Memory B cell (primary cell): ENCODE data around the gene TTYH1.

ENCODE experiments used
- ATAC-seq: fragments of 150-1000 bp; cut with Tn5 transposase; 2 replicates; pipeline ENCODE4 v1.10.0; 2021; ENCODE audit warnings: low read depth, mild to moderate bottlenecking, moderate library complexity
- DNase-seq, 2 donors: peaks; one replicate each; pipeline ENCODE4 v3.0.0; 2022; ENCODE audit warnings: low spot score in 2 of 2
- H3K27ac Mint-ChIP-seq: one replicate; pipeline ENCODE4 v1.8.0; 2022; ENCODE audit warnings: mild to moderate bottlenecking, moderate library complexity, mixed read lengths
- H3K27me3 Mint-ChIP-seq: one replicate; pipeline ENCODE4 v1.8.0; 2022; ENCODE audit warnings: mixed read lengths
- H3K36me3 Mint-ChIP-seq: one replicate; pipeline ENCODE4 v1.8.0; 2022; ENCODE audit warnings: mild to moderate bottlenecking, mixed read lengths
- H3K4me1 Mint-ChIP-seq: one replicate; pipeline ENCODE4 v1.8.0; 2022; ENCODE audit warnings: mixed read lengths
- H3K4me3 Mint-ChIP-seq: one replicate; pipeline ENCODE4 v1.8.0; 2022; ENCODE audit warnings: mild to moderate bottlenecking, moderate library complexity, mixed read lengths
- H3K9me3 Mint-ChIP-seq: one replicate; pipeline ENCODE4 v1.8.0; 2022; ENCODE audit warnings: mixed read lengths

The TTYH1 gene

GRCh38 chr19:54451997-54452396, 36.7 kb downstream of the TTYH1 start:
- H3K36me3 Mint-ChIP-seq, result peaks cover 22% of the 10 kb centered on the region
- no peak overlapping the region for H3K4me3 Mint-ChIP-seq

GRCh38 chr19:54452626-54453025, 37.4 kb downstream of the TTYH1 start:
- no peak for DNase-seq
- Mint-ChIP-seq H3K36me3 (peaks cover 22% of the 10 kb centered on the region), H3K4me1 (peaks cover 25% of the 10 kb centered on the region), H3K27me3 (no peaks in the 10 kb centered on the region), H3K9me3 (no peaks in the 10 kb centered on the region), H3K4me3 (no peak overlapping the region), H3K27ac (no peak overlapping the region)
- no peak for ATAC-seq

More at GRCh38 chr19:54451997-54452396, 36.7 kb downstream of the TTYH1 start:
- DNase-seq (no peak), ATAC-seq (no peak)
- peaks cover 27% of the 10 kb centered on the region for H3K4me1 Mint-ChIP-seq
- H3K27ac Mint-ChIP-seq, result no peak overlapping the region
- H3K9me3 Mint-ChIP-seq, result no peaks in the 10 kb centered on the region
- H3K27me3 Mint-ChIP-seq, result no peaks in the 10 kb centered on the region

GRCh38 chr19:54453921-54454780, 38.9 kb downstream of the TTYH1 start:
- no peak for ATAC-seq
- Mint-ChIP-seq H3K4me1 (peaks cover 28% of the 10 kb centered on the region), H3K4me3 (no peak overlapping the region), H3K36me3 (peaks cover 35% of the 10 kb centered on the region), H3K27me3 (no peaks in the 10 kb centered on the region), H3K27ac (no peak overlapping the region), H3K9me3 (no peaks in the 10 kb centered on the region)
- no peak for DNase-seq

GRCh38 chr19:54454781-54455675, 39.8 kb downstream of the TTYH1 start:
- DNase-seq, result no peak
- Mint-ChIP-seq H3K27ac (peak overlapping the region; percentile 58), H3K36me3 (peaks cover 37% of the 10 kb centered on the region), H3K4me3 (no peak overlapping the region), H3K9me3 (no peaks in the 10 kb centered on the region), H3K27me3 (no peaks in the 10 kb centered on the region), H3K4me1 (peaks cover 23% of the 10 kb centered on the region)
- no peak for ATAC-seq

- ATAC-seq, result no peak
Measured at GRCh38 chr19:54455786-54456422, 40.6 kb downstream of the TTYH1 start.

GRCh38 chr19:54456423-54457373, 41.4 kb downstream of the TTYH1 start:
- Mint-ChIP-seq H3K36me3 (peaks cover 34% of the 10 kb centered on the region), H3K4me3 (no peak overlapping the region), H3K4me1 (peaks cover 16% of the 10 kb centered on the region), H3K27me3 (no peaks in the 10 kb centered on the region), H3K27ac (peak overlapping the region; percentile 58), H3K9me3 (no peaks in the 10 kb centered on the region)
- DNase-seq (no peak), ATAC-seq (peak; percentile 8)

More at GRCh38 chr19:54455786-54456422, 40.6 kb downstream of the TTYH1 start:
- Mint-ChIP-seq H3K4me3 (no peak overlapping the region), H3K36me3 (peaks cover 35% of the 10 kb centered on the region), H3K4me1 (peaks cover 18% of the 10 kb centered on the region), H3K9me3 (no peaks in the 10 kb centered on the region), H3K27ac (peak overlapping the region; percentile 58), H3K27me3 (no peaks in the 10 kb centered on the region)
- no peak for DNase-seq

- H3K27ac Mint-ChIP-seq, result no peak overlapping the region
- no peak for DNase-seq
- peaks cover 18% of the 10 kb centered on the region for H3K4me1 Mint-ChIP-seq
- ATAC-seq, result no peak
- no peaks in the 10 kb centered on the region for H3K27me3 Mint-ChIP-seq
- no peaks in the 10 kb centered on the region for H3K9me3 Mint-ChIP-seq
- peaks cover 34% of the 10 kb centered on the region for H3K36me3 Mint-ChIP-seq
- no peak overlapping the region for H3K4me3 Mint-ChIP-seq
Measured at GRCh38 chr19:54457773-54458647, 42.7 kb downstream of the TTYH1 start.

GRCh38 chr19:54458648-54459281, 43.5 kb downstream of the TTYH1 start:
- peaks cover 18% of the 10 kb centered on the region for H3K4me1 Mint-ChIP-seq
- peaks cover 28% of the 10 kb centered on the region for H3K36me3 Mint-ChIP-seq
- no peak for ATAC-seq
- no peaks in the 10 kb centered on the region for H3K27me3 Mint-ChIP-seq
- DNase-seq, result no peak
- no peak overlapping the region for H3K27ac Mint-ChIP-seq
- no peak overlapping the region for H3K4me3 Mint-ChIP-seq
- no peaks in the 10 kb centered on the region for H3K9me3 Mint-ChIP-seq

- Mint-ChIP-seq H3K4me1 (peaks cover 24% of the 10 kb centered on the region), H3K4me3 (no peak overlapping the region), H3K27me3 (no peaks in the 10 kb centered on the region), H3K27ac (no peak overlapping the region), H3K9me3 (peaks cover 1% of the 10 kb centered on the region), H3K36me3 (peaks cover 28% of the 10 kb centered on the region)
- no peak for DNase-seq
- no peak for ATAC-seq
Measured at GRCh38 chr19:54459282-54460229, 44.3 kb downstream of the TTYH1 start.

- no peak overlapping the region for H3K4me3 Mint-ChIP-seq
- ATAC-seq, result no peak
- H3K4me1 Mint-ChIP-seq, result peaks cover 24% of the 10 kb centered on the region
- H3K27me3 Mint-ChIP-seq, result no peaks in the 10 kb centered on the region
- no peak for DNase-seq
- peaks cover 1% of the 10 kb centered on the region for H3K9me3 Mint-ChIP-seq
- H3K27ac Mint-ChIP-seq, result no peak overlapping the region
- H3K36me3 Mint-ChIP-seq, result peaks cover 25% of the 10 kb centered on the region
Measured at GRCh38 chr19:54460230-54461005, 45.2 kb downstream of the TTYH1 start.

GRCh38 chr19:54461210-54461609, 45.9 kb downstream of the TTYH1 start:
- DNase-seq, result no peak
- H3K4me1 Mint-ChIP-seq, result peaks cover 24% of the 10 kb centered on the region
- peaks cover 1% of the 10 kb centered on the region for H3K9me3 Mint-ChIP-seq
- H3K27me3 Mint-ChIP-seq, result no peaks in the 10 kb centered on the region
- no peak for ATAC-seq
- H3K27ac Mint-ChIP-seq, result peak overlapping the region; percentile 50
- peaks cover 22% of the 10 kb centered on the region for H3K36me3 Mint-ChIP-seq
- H3K4me3 Mint-ChIP-seq, result no peak overlapping the region
